GM18502 (cell line): ENCODE results near the gene SH3RF3.

ENCODE experiments used
- ATAC-seq: cut with Tn5 transposase; IDR thresholded peaks from one replicate; pipeline ENCODE4 v1.9.1; 2021; ENCODE audit warnings: mild to moderate bottlenecking; ENCODE audit not compliant: unreplicated experiment, poor library complexity

The SH3RF3 gene

DNA sequence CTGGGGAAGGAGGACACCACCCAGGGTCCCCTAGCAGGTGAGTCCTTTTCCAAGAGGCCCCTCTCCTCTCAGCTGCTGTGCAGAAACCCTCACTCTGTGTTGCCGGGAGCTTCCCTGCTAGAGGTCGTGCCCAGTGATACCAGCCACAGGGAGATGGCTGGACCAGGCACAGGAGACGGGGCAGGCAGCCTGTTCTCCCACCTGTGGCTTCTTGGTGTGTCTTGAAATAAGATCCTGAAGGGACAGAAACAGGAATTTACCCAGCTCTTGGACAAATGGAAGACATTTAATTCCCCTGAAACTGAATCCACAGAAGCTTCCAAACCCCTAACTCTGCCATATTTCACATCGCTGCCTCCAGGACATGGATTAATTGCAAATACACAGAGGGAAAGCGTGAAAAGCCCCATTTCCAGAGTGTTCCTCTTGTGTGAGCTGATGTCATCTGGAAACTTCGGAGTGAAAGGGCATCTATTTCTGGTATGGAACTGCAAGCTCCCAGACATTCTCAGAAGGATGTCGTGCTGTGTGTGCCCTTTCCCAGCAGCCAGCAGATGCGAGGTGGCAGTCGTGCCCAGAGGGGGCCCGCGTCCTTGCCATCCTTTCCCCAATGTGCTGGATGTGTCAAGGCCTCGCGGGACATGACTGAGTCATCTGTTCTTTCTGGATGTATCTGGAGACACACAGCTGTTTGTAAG, 307.0 kb downstream of the SH3RF3 start:
- no peak for ATAC-seq

- ATAC-seq, result no peak
Observed at GRCh38 chr2:109436610-109437225, 307.7 kb downstream of the SH3RF3 start.

DNA sequence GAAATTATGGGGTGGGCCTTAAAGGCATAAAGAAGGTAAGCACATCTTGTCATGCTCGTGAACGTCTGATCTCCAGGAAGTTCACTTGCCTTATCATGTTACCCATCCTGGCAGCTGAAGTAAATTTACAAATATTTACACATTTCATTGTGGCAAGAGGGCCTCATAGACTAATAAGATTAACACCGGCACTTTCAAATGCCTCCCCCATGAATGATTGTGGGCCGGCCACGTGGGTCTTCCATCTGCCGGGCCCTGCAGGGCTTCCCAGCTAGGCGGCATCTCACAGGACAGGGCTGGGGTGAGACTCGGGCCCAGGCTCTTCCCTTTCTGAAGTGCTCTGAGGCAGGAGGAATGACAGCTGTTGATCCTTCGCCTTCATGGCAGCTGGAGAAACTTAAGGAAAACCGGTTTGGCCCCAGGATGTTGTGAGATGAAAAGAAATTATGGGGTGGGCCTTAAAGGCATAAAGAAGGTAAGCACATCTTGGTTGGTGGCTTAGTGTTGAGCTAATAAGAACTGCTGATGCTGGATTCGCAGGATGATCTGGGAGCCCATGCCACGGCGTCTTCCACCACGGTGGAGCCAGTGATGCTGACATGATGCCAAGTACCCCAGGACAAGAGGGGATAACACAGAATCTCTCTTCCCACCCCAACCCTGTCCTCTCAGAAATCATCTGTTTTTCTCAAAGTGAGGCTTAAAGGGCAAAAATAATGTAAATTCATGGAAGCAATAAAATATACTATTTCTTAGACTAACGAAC, 308.5 kb downstream of the SH3RF3 start:
- ATAC-seq, result no peak

GRCh38 chr2:109438146-109438545, 309.1 kb downstream of the SH3RF3 start:
- no peak for ATAC-seq

DNA sequence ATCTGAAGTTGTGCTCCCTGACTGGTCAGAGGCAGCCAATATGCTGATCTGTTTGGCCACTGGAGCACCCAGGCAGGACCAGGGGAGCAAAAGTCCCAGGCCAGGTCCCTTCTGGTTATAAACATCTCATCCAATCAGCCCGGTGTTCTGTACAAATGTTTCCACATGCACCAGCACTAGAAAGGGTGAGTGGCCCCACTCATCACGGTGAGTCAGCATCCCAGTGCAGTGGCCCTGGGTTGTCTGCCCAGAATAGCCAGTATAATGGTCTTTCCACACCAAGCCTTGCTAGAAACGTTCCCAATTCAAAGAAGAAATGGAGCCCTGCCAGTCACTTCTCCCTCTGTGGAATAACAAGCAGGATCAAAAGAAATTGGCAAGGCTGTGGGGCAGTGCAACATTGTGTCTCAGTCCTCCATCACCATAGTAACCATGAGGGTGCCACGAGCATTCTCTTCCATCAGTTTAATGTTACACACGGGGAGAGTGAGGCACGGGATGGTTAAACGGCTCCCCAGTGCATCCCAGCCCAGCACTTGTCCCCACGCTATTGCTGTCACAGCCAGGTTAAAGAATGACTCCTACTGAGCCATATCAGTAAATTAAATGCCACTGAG, 309.9 kb downstream of the SH3RF3 start:
- no peak for ATAC-seq

DNA sequence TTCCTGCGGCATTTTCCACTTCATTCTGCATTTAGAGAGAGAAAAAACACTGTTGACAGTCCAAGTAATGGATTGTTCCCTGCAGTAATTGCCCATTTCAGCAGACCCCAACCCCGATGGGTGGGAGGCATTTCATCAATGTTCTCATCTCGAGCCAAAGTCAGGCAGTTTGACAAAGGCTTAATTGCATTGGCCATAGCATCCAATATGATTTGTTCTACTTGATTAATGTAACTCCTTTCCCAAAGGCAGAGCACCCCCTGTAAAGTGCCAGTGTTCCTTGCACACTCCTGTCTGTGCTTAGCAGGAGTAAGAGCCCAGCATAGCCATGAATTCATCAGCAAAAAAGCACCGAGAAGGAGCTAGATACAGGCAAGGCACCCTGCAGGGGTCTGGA, 310.4 kb downstream of the SH3RF3 start:
- ATAC-seq, result no peak

- ATAC-seq, result no peak
Observed at GRCh38 chr2:109439986-109440385, 311.0 kb downstream of the SH3RF3 start.

DNA sequence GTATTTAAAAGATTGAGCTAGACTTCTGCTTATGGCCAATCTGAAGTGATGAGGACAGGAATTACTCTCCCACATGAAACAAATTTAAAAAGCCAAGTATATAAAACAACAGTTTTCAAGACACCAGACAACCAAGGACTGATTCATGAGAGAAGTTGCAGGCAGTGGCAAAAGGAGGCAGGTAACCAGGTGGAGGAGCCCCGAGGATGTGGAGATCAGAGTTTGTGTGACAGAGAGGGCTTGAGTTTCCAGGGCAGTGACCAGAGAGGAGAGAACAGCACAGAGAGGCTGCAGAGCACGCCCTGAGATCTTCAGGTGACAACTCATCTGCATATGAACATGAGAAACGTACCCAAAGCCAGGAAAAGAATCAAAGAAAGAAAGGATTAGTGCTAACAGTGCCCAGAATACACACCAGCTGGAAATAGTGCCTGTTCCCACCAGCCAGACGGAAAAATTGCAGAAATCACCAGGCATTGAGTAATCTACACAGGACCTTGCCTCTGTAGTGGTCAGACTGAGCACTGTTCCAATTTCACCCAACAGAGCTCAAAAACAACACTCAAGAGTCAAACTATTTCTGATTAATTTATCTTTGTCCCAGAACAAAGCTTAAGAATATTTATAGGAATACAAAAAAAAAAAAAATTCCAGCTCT, 311.6 kb downstream of the SH3RF3 start:
- ATAC-seq, result no peak

- no peak for ATAC-seq
Observed at GRCh38 chr2:109442715-109443319, 313.8 kb downstream of the SH3RF3 start.

DNA sequence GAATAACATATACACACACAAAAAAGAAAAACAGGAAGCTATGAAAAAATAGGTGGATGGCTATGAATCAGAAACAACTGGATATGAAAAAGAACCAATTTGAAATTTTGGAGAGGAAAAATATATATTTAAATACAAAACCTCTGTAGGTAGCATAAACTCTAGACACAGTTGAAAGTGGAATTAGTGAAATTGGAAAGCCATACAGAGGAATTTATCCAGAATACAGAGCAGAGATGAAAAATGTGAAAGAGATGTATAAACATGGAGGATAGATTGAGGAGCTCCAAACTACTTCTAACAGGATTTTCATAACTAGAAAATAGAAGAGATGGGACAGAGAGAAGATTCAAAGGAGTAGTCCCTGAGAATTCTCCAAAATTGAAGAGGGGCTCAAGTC, 315.9 kb downstream of the SH3RF3 start:
- ATAC-seq, result no peak

DNA sequence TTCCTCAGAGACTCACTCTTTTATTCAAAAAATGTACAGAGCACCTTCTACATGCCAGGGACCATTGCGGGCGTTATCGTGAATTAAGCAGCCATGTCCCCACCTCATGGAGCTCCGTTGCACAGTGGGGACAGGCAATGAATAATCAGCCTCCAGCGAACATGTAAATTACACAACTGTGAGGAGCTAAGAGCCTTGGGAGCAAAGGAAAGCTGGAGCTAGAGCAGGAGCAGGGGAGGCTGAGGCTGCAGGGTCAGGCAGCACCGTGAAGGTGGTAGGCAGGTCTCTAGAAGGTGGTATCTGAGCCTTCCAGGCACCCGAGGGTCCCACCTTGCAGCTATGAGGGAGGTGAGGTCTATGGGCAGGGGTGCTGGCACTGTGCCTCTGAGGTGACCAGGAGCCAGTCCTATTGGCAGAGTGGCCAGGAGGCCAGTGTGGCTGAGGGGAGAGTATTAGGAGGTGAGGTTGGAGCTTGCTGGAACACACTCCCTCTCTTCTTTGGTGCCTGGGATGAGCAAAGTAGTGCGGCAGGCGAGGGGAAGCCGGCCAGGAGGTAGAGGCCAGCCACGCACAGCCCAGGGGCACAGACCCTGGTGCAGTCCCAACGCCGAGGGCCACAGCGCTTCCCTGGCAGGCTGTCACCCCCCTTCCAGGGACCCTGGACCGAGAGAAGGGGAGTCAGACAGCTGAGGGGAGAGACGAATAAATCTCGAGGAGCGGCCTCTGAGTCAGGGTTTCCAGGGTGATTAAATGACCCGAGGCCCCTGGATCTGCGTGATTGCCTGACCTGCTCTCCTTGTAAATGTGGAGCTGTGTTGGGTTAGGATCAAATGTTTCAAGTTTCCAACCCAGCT, 317.5 kb downstream of the SH3RF3 start:
- ATAC-seq, result no peak

GRCh38 chr2:109447251-109447661, 318.3 kb downstream of the SH3RF3 start:
- ATAC-seq, result no peak

GRCh38 chr2:109447776-109448175, 318.8 kb downstream of the SH3RF3 start:
- no peak for ATAC-seq

DNA sequence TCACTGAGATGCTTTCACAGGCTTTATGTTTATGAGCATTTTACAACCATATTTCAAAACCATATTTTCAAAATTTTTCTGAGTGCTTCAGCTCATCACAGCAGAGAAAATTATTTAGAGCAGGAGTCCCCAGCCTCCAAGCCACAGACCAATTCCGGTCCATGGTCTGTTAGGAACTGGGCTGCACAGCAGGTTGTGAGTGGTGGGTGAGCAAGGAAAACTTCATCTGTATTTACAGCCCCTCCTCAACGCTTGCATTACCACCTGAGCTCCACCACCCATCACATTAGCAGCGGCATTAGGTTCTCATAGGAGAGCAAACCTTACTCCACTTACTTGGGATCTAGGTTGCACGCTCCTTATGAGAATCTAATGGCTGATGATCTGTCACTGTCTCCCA, 319.2 kb downstream of the SH3RF3 start:
- no peak for ATAC-seq

GRCh38 chr2:109448946-109449788, 320.2 kb downstream of the SH3RF3 start:
- ATAC-seq, result no peak

- ATAC-seq, result no peak
Observed at GRCh38 chr2:109450574-109451273, 321.7 kb downstream of the SH3RF3 start.

GRCh38 chr2:109451671-109452070, 322.7 kb downstream of the SH3RF3 start:
- no peak for ATAC-seq
